ENCODE results near the gene CCT2. TPM values are rescaled to one million over a fixed set of nuclear protein-coding genes. Genes with fewer than 3 reads are reported as not detected.

The CCT2 gene
- total and polyA plus RNA-seq, 9 of the 15 experiments (the other 6 are each of a cell fraction or from before 2014, with no cell fraction given), result 341 to 738 (median 490) TPM

- Histone ChIP-seq H3K79me2 (ENCODE audit: control insufficient read depth, insufficient read depth, low read length) (peaks cover 27% of the 10 kb centered on the region), H3K9me3 (replicated peaks; ENCODE audit: control insufficient read depth, insufficient read depth, low read depth, low read length) (no peaks in the 10 kb centered on the region), H4K20me1 (replicated peaks; ENCODE audit: control insufficient read depth, insufficient read depth, low read length) (no peaks in the 10 kb centered on the region; the same call in 1 of the 2 replicates), H3K9me1 (ENCODE audit: control insufficient read depth, insufficient read depth, low read length) (no peaks in the 10 kb centered on the region), H3K9ac (ENCODE audit: insufficient read depth in 1 of 2, low read depth in 2 of 2, low read length in 2 of 2) (no peak overlapping the region), H2AFZ (ENCODE audit: low read depth, low read length) (0 out of 2 replicates have a peak overlapping the region, but pooled peaks have one; percentile 13), H3K4me1 (replicated peaks in 1 of 2; ENCODE audit: control insufficient read depth in 2 of 2, insufficient read depth in 2 of 2, low read length in 2 of 2) (peaks cover 2 to 4% of the 10 kb centered on the region in 2 experiments; a peak in 2 of 5 replicates), H3K4me2 (ENCODE audit: insufficient read depth, low read length) (no peak overlapping the region), H3K36me3 (ENCODE audit: control insufficient read depth, insufficient read depth, low read length) (peaks cover 21% of the 10 kb centered on the region), H3K27me3 (ENCODE audit: control insufficient read depth in 2 of 2, insufficient read depth in 2 of 2, low read length in 2 of 2) (no peaks in the 10 kb centered on the region), H3K4me3 (no peak overlapping the region), H3K27ac (ENCODE audit: extremely low read depth, low read depth, low read length) (no peak overlapping the region)
- DNase-seq (ENCODE audit: extremely low read depth in 1 of 4, low spot score in 3 of 4) (peak; percentile 28 to 70 (median 58)), ATAC-seq (peak; percentile 68), FAIRE-seq (peak; percentile 69)
- in situ Hi-C loops (cut with MboI) (no loop called here), intact Hi-C loops (cut with micrococcal nuclease) (loop anchor here (1.0 kb wide), 1 partner anchor 56 kb away; no protein-coding TSS in a partner anchor)
- no TSS peak for BruUV-seq (replicated peaks)
- POLR2A ChIA-PET, result no interaction called here
- CTCF ChIA-PET (ENCODE audit: low intra/inter-chr PET ratio), result no interaction called here
- peak; percentile 55 for TF ChIP-seq CTCFL (IDR thresholded peaks at IDR 0.05; ENCODE audit: borderline replicate concordance, insufficient read depth, low read depth, low read length, poor library complexity, severe bottlenecking)
- TF ChIP-seq, protein P1, sequence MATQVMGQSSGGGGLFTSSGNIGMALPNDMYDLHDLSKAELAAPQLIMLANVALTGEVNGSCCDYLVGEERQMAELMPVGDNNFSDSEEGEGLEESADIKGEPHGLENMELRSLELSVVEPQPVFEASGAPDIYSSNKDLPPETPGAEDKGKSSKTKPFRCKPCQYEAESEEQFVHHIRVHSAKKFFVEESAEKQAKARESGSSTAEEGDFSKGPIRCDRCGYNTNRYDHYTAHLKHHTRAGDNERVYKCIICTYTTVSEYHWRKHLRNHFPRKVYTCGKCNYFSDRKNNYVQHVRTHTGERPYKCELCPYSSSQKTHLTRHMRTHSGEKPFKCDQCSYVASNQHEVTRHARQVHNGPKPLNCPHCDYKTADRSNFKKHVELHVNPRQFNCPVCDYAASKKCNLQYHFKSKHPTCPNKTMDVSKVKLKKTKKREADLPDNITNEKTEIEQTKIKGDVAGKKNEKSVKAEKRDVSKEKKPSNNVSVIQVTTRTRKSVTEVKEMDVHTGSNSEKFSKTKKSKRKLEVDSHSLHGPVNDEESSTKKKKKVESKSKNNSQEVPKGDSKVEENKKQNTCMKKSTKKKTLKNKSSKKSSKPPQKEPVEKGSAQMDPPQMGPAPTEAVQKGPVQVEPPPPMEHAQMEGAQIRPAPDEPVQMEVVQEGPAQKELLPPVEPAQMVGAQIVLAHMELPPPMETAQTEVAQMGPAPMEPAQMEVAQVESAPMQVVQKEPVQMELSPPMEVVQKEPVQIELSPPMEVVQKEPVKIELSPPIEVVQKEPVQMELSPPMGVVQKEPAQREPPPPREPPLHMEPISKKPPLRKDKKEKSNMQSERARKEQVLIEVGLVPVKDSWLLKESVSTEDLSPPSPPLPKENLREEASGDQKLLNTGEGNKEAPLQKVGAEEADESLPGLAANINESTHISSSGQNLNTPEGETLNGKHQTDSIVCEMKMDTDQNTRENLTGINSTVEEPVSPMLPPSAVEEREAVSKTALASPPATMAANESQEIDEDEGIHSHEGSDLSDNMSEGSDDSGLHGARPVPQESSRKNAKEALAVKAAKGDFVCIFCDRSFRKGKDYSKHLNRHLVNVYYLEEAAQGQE (IDR thresholded peaks at IDR 0.05; ENCODE audit: borderline replicate concordance), result peak; percentile 52; the same call in 1 of the 2 replicates
- TF ChIP-seq, protein P1 (CRISPR knock-in tag; IDR thresholded peaks at IDR 0.05; ENCODE audit: low read depth), result no peak
- TF ChIP-seq SLC30A9 (CRISPR knock-in tag; IDR thresholded peaks at IDR 0.05), result no peak
- TF ChIP-seq CTBP1 (IDR thresholded peaks at IDR 0.05; ENCODE audit: borderline replicate concordance), result 0 out of 2 replicates have a peak, but pooled peaks have one; percentile 32
- TF ChIP-seq THAP12 (CRISPR knock-in tag; IDR thresholded peaks at IDR 0.05), result no peak
- no peak for TF ChIP-seq CSDE1 (IDR thresholded peaks at IDR 0.05)
- peak; percentile 55; the same call in 1 of the 2 replicates for TF ChIP-seq STAG1 (CRISPR knock-in tag; IDR thresholded peaks at IDR 0.05; ENCODE audit: borderline replicate concordance)
- peak in 1 of 2 experiments; percentile 62; a peak in 2 of 4 replicates for TF ChIP-seq RCOR1 (IDR thresholded peaks at IDR 0.05; ENCODE audit: borderline replicate concordance in 1 of 2, low read depth in 2 of 2, low read length in 2 of 2)
- TF ChIP-seq ZNF717 (CRISPR knock-in tag; IDR thresholded peaks at IDR 0.05), result no peak
Observed at GRCh38 chr12:69583203-69583602, 2.1 kb upstream of the CCT2 start.
